DOHH2 (cell line): ENCODE data around the gene ENDOU.

ENCODE experiments used
- H3F3A ChIP-seq: fragments of 200-600 bp; sonication (generic), shearing (Covaris generic); 2 replicates; pipeline ENCODE4 v1.6.0; 2016; ENCODE audit warnings: antibody characterized with exemption, mild to moderate bottlenecking; ENCODE audit not compliant: control insufficient read depth, insufficient read depth
- H3K27ac ChIP-seq: fragments of 200-600 bp; sonication (generic); 2 replicates; pipeline ENCODE4 v1.5.1; 2014; ENCODE audit warnings: low read depth, mild to moderate bottlenecking, low read length, moderate library complexity
- H3K27me3 ChIP-seq: fragments of 200-600 bp; sonication (generic); 2 replicates; pipeline ENCODE4 v1.6.1; 2014; ENCODE audit warnings: mild to moderate bottlenecking, low read length, mixed read lengths; ENCODE audit not compliant: control insufficient read depth
- H3K36me3 ChIP-seq: fragments of 200-600 bp; sonication (generic); 2 replicates; pipeline ENCODE4 v1.6.1; 2014; ENCODE audit warnings: mild to moderate bottlenecking, low read length, moderate library complexity, mixed read lengths; ENCODE audit not compliant: control insufficient read depth
- H3K4me1 ChIP-seq: fragments of 200-600 bp; sonication (generic); 2 replicates; pipeline ENCODE4 v1.6.1; 2014; ENCODE audit warnings: mild to moderate bottlenecking, low read length, mixed read lengths; ENCODE audit not compliant: control insufficient read depth
- H3K4me2 ChIP-seq: fragments of 200-600 bp; sonication (generic); 2 replicates; pipeline ENCODE4 v1.6.0; 2014; ENCODE audit warnings: mild to moderate bottlenecking, low read length, moderate library complexity
- H3K4me3 ChIP-seq: fragments of 200-600 bp; sonication (generic); 2 replicates; pipeline ENCODE4 v1.5.1; 2014; ENCODE audit warnings: mild to moderate bottlenecking, low read length, mixed read lengths
- H3K79me2 ChIP-seq: fragments of 200-600 bp; sonication (generic); 2 replicates; pipeline ENCODE4 v1.6.1; 2014; ENCODE audit warnings: mild to moderate bottlenecking, low read length, mixed read lengths; ENCODE audit not compliant: control insufficient read depth
- H3K9me2 ChIP-seq: fragments of 200-600 bp; sonication (generic); replicated peaks from 2 replicates; pipeline ENCODE4 v1.6.1; 2014; ENCODE audit warnings: mild to moderate bottlenecking, low read length, mixed read lengths; ENCODE audit not compliant: control insufficient read depth
- H3K9me3 ChIP-seq: fragments of 200-600 bp; sonication (generic); 2 replicates; pipeline ENCODE4 v1.6.1; 2014; ENCODE audit warnings: antibody characterized with exemption, low read length, mixed read lengths; ENCODE audit not compliant: control insufficient read depth, insufficient read depth
- H4K20me1 ChIP-seq: fragments of 200-600 bp; sonication (generic); 2 replicates; pipeline ENCODE4 v1.6.0; 2014; ENCODE audit warnings: low read depth, mild to moderate bottlenecking, antibody characterized with exemption, low read length, moderate library complexity; ENCODE audit not compliant: control insufficient read depth, insufficient read depth
- CTCF ChIP-seq: fragments of 200-600 bp; sonication (generic); IDR thresholded peaks from one replicate; pipeline ENCODE4 v1.5.1; 2014; ENCODE audit warnings: antibody characterized with exemption, mild to moderate bottlenecking, low read depth, low read length; ENCODE audit not compliant: poor library complexity, severe bottlenecking
- EZH2phosphoT487 ChIP-seq: fragments of 200-600 bp; sonication (generic); IDR thresholded peaks from 2 replicates; pipeline ENCODE4 v1.6.1; 2017; ENCODE audit warnings: borderline replicate concordance, mild to moderate bottlenecking, antibody characterized with exemption, low read length, moderate library complexity, mixed read lengths

ENDOU gene

DNA sequence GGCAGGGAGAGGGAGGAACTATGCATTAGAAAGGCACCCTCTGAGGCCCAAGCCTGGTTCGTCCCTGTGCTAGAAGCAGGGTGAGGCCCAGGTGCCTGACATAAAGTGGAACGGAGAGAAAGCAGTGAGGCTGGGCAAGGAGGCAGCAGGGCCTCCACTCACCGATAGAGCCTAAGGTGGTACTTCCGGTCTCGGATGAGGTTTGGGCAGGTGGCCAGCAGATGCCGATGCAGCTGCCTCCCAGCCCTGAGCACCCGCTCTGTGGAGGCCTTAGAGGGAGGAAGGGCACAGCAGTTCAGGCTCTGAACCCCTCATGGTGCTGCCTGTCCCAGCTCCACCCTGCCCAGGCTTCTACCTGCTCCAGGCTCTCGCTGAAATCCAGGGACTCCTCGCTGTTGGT lies 26.3 kb upstream of the ENDOU start:
- 0 out of 2 replicates have a peak, but pooled peaks cover 5% of the 10 kb centered on the region for H4K20me1 ChIP-seq
- no peaks in the 10 kb centered on the region for H3K9me3 ChIP-seq
- H3K4me2 ChIP-seq: no peak overlapping the region
- no peak for TF ChIP-seq EZH2phosphoT487
- TF ChIP-seq CTCF: no peak
- no peaks in the 10 kb centered on the region for H3K36me3 ChIP-seq
- no peaks in the 10 kb centered on the region for H3K79me2 ChIP-seq
- no peaks in the 10 kb centered on the region for H3K9me2 ChIP-seq
- H3F3A ChIP-seq: no peaks in the 10 kb centered on the region
- peaks cover 19% of the 10 kb centered on the region for H3K4me1 ChIP-seq
- H3K27me3 ChIP-seq: peaks cover 20% of the 10 kb centered on the region
- H3K4me3 ChIP-seq: no peak overlapping the region
- no peak overlapping the region for H3K27ac ChIP-seq

DNA sequence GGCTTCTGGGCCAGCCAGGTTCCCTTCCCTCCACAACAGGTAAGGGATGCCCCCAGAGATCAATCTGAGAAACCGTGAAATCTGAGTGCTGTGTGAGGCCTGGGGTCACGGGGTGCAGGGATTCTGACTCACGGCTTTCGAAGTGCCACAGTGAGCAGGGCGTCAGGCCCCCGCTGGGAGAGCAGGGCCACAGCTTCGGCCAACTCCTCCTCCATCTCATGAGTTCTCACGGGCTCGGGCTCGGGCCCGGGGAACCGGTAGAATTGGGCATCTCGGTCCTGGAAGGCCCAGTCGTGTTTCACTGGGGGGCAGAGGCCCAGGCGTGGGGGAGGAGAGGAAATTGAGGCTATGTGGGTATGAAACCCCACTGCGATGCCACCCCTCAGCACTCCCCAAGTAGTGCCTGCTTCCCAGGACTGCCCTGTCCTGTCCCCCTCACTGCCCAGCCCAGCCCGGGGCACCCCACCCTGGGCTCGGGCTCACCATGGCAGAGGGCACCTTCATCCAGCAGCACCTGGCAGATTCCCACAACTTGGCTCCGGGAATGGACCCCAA lies 25.7 kb upstream of the ENDOU start:
- Histone ChIP-seq H3F3A (no peaks in the 10 kb centered on the region), H4K20me1 (0 out of 2 replicates have a peak, but pooled peaks cover 5% of the 10 kb centered on the region), H3K79me2 (no peaks in the 10 kb centered on the region), H3K9me2 (no peaks in the 10 kb centered on the region), H3K4me3 (no peak overlapping the region), H3K27ac (no peak overlapping the region), H3K27me3 (peaks cover 20% of the 10 kb centered on the region), H3K9me3 (no peaks in the 10 kb centered on the region), H3K4me1 (peaks cover 19% of the 10 kb centered on the region), H3K36me3 (no peaks in the 10 kb centered on the region), H3K4me2 (no peak overlapping the region)
- no peak for TF ChIP-seq EZH2phosphoT487

DNA sequence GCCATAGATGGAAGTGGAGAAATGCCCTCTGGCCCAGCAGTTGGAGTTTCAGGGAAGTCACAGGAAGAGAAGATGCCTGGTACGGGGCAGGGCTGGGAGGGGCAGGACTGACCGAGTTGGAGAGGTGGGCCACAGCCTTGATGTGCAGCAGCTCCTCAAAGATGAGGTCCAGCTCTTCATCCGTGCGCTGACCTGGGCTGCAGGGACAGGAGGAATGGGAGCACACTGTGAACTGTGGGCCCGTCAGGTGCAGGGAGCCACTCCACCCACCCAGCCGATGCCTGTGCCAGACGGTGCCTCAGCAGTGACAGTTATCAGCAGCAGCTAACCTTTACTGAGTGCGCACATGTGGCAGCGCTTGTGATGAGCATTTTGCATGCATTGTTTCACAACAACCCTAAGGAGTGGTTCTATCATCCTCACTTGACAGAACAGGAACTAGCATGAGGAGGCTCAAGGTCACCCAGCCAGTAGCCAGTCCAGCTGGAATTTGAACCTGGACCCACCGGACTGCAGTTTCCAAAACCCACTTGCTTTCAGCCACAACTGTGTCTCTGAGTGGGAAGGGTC lies 25.0 kb upstream of the ENDOU start:
- no peaks in the 10 kb centered on the region for H3K9me3 ChIP-seq
- H3K4me3 ChIP-seq: no peak overlapping the region
- no peaks in the 10 kb centered on the region for H3F3A ChIP-seq
- no peaks in the 10 kb centered on the region for H3K36me3 ChIP-seq
- no peaks in the 10 kb centered on the region for H3K9me2 ChIP-seq
- no peaks in the 10 kb centered on the region for H3K79me2 ChIP-seq
- peaks cover 19% of the 10 kb centered on the region for H3K4me1 ChIP-seq
- H4K20me1 ChIP-seq: 0 out of 2 replicates have a peak, but pooled peaks cover 5% of the 10 kb centered on the region
- H3K27ac ChIP-seq: no peak overlapping the region
- H3K4me2 ChIP-seq: no peak overlapping the region
- peaks cover 23% of the 10 kb centered on the region for H3K27me3 ChIP-seq
- TF ChIP-seq EZH2phosphoT487 (no peak), CTCF (no peak)

DNA sequence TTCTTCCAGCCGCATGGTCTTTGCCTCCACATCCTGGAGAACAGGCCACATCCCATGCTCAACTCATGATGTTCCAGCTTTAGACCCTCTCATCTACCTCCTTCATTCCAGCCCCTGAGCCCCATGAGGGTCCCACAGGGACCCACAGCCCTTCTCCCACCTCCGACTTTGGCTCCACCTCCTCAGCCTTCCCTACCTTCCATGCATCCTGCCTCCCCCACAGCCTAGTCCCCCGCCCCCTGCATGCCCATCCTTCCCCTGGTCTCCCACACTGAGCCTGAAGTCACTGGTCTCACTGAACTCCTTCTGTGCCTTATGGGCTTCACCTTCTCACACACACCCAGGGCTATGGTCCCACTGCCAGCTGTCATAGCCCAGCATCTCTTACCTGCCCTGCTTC lies 23.6 kb upstream of the ENDOU start:
- Histone ChIP-seq H3K9me2 (no peaks in the 10 kb centered on the region), H3K4me3 (no peak overlapping the region), H4K20me1 (0 out of 2 replicates have a peak, but pooled peaks cover 5% of the 10 kb centered on the region), H3K27ac (no peak overlapping the region), H3K27me3 (peaks cover 31% of the 10 kb centered on the region), H3K4me2 (no peak overlapping the region), H3F3A (no peaks in the 10 kb centered on the region), H3K79me2 (no peaks in the 10 kb centered on the region), H3K9me3 (no peaks in the 10 kb centered on the region), H3K36me3 (no peaks in the 10 kb centered on the region), H3K4me1 (peaks cover 8% of the 10 kb centered on the region)
- no peak for TF ChIP-seq CTCF
- no peak for TF ChIP-seq EZH2phosphoT487
